AG04450 (cell line): ENCODE results near the gene TPX2. TPM values are rescaled to one million over a fixed set of nuclear protein-coding genes. Genes with fewer than 3 reads are reported as not detected.

Experiments used
- CTCF ChIA-PET: fragments of 300-600, 350-600 bp; formaldehyde crosslinking; extraction: SDS; loops from one replicate; lab custom pipeline; 2022; ENCODE audit warnings: antibody characterized with exemption, inconsistent platforms; lab: Charles Lee
- POLR2A ChIA-PET: fragments of 350-600 bp; formaldehyde crosslinking; extraction: SDS; loops from one replicate; lab custom pipeline; 2021; ENCODE audit warnings: antibody characterized with exemption, inconsistent platforms; lab: Yijun Ruan, JAX
- DNase-seq: peaks from one replicate; pipeline ENCODE4 v3.0.0-alpha.2; 2011; ENCODE audit warnings: low read depth, low spot score
- H3K27ac ChIP-seq: one replicate; pipeline ENCODE4 v1.5.1; 2012; ENCODE audit warnings: low read depth, low read length, control low read depth
- H3K27me3 ChIP-seq: one replicate; pipeline ENCODE4 v1.6.0; 2012; ENCODE audit warnings: low read length; ENCODE audit not compliant: control insufficient read depth, insufficient read depth
- H3K4me3 ChIP-seq: 2 replicates; pipeline ENCODE4 v1.5.1; 2011; ENCODE audit warnings: mild to moderate bottlenecking, low read depth, low read length, control low read depth
- H3K9me3 ChIP-seq: 2 replicates; pipeline ENCODE4 v1.5.1; 2012; ENCODE audit warnings: low read length; ENCODE audit not compliant: control insufficient read depth, insufficient read depth
- polyA plus RNA-seq: library from polyadenylated mRNA; depleted of rRNA; stranded (reverse); fragments of >200 nt; gene quantifications from 2 replicates; pipeline ENCODE4 v1.2.3, GENCODE V29; 2011
- TF ChIP-seq, protein P1 (sequence below): IDR thresholded peaks from 2 replicates; pipeline ENCODE4 v1.5.1; 2011; ENCODE audit warnings: low read depth, low read length, control low read depth, inconsistent platforms

The TPX2 gene
- polyA plus RNA-seq, 1 experiment: 24.4 TPM

DNA sequence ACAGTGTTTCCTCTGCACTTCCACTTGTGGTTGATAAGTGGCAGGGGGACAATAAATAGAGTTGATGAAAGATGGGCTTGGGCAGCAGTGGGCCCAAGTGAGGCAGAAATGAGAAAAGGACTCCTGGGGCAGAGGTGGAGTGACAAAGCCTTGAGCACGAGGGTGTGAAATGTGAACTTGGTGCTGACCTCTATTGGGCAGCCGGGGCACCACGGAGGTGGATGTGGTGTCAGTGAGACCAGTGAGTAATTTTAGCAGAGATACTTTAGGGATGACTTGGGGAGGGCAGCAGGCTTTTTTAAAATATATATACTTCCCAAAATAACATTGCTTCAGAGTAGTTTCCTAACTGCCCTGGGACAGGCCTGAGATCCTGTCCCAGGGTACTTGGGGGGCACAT lies 49.5 kb downstream of the TPX2 start:
- H3K27ac ChIP-seq: no peak overlapping the region
- H3K9me3 ChIP-seq: no peaks in the 10 kb centered on the region
- CTCF ChIA-PET: interaction anchor here (1.6 to 1.9 kb wide), 2 partner anchors 65 to 127 kb away, joined by 5 to 9 read pairs; no protein-coding TSS in a partner anchor
- no peaks in the 10 kb centered on the region for H3K27me3 ChIP-seq
- POLR2A ChIA-PET: no interaction called here
- no peak for DNase-seq
- no peak overlapping the region for H3K4me3 ChIP-seq
- TF ChIP-seq, protein P1, sequence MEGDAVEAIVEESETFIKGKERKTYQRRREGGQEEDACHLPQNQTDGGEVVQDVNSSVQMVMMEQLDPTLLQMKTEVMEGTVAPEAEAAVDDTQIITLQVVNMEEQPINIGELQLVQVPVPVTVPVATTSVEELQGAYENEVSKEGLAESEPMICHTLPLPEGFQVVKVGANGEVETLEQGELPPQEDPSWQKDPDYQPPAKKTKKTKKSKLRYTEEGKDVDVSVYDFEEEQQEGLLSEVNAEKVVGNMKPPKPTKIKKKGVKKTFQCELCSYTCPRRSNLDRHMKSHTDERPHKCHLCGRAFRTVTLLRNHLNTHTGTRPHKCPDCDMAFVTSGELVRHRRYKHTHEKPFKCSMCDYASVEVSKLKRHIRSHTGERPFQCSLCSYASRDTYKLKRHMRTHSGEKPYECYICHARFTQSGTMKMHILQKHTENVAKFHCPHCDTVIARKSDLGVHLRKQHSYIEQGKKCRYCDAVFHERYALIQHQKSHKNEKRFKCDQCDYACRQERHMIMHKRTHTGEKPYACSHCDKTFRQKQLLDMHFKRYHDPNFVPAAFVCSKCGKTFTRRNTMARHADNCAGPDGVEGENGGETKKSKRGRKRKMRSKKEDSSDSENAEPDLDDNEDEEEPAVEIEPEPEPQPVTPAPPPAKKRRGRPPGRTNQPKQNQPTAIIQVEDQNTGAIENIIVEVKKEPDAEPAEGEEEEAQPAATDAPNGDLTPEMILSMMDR: peak; percentile 19; the same call in 1 of the 2 replicates

DNA sequence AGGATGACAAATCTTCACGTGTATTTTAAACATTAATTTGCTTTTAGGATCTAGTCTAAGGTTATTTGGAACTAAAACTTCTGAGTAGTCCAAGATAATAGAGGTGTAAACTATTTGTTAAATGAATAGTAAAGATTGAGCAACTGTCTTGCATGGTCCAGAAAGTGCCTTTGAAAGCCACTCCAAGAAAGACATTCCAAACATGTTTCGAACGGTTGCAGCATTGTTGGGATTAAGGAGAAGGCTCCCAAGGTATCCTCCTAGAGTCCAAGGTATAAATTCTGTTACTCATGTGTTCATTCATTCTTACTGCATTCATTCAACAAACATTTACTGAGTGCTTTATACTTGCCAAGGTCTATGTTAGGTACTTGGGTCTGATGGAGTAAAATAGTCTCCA lies 51.3 kb downstream of the TPX2 start:
- ChIA-PET CTCF (interaction anchor here (1.9 kb wide), 1 partner anchor 67 kb away, joined by 9 read pairs; no protein-coding TSS in a partner anchor), POLR2A (no interaction called here)
- Histone ChIP-seq H3K27me3 (no peaks in the 10 kb centered on the region), H3K27ac (no peak overlapping the region), H3K4me3 (no peak overlapping the region), H3K9me3 (no peaks in the 10 kb centered on the region)
- no peak for DNase-seq
- TF ChIP-seq, protein P1: no peak

DNA sequence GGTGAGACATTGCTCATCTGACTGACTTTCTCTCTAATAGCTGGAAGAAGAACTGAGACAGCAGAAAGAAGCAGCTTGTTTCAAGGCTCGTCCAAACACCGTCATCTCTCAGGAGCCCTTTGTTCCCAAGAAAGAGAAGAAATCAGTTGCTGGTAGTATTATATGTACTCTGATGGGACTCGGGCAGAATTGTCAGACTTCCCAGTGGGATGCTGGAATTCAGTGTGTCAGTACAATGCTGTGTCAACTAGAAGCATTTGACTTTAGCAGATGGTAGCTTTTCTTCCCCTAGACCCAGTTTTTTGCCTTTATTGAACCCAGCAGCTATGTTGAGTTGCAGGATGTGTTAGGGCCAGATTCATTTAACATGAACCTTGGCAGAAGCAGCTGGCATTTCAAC lies 58.3 kb downstream of the TPX2 start:
- ChIA-PET CTCF (no interaction called here), POLR2A (no interaction called here)
- Histone ChIP-seq H3K9me3 (no peaks in the 10 kb centered on the region), H3K27me3 (no peaks in the 10 kb centered on the region), H3K4me3 (no peak overlapping the region), H3K27ac (no peak overlapping the region)
- no peak for DNase-seq
- TF ChIP-seq, protein P1: no peak

DNA sequence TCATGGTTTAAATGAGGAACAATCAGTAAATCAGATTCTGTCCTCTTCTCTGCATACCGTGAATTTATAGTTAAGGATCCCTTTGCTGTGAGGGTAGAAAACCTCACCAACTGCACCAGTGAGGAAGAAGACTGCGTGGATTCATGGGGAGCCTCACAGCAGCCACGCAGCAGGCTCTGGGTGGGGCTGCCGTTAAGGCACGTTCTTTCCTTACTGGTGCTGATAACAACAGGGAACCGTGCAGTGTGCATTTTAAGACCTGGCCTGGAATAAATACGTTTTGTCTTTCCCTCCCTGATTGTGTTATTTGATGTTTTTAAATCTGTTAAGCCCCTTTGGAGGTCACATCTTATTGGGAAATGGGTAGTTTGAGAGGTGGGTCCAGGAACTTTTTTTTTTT lies 62.4 kb downstream of the TPX2 start:
- ChIA-PET CTCF (no interaction called here), POLR2A (no interaction called here)
- H3K27ac ChIP-seq: no peak overlapping the region
- no peak overlapping the region for H3K4me3 ChIP-seq
- TF ChIP-seq, protein P1: no peak
- H3K9me3 ChIP-seq: no peaks in the 10 kb centered on the region
- no peak for DNase-seq
- H3K27me3 ChIP-seq: no peaks in the 10 kb centered on the region

DNA sequence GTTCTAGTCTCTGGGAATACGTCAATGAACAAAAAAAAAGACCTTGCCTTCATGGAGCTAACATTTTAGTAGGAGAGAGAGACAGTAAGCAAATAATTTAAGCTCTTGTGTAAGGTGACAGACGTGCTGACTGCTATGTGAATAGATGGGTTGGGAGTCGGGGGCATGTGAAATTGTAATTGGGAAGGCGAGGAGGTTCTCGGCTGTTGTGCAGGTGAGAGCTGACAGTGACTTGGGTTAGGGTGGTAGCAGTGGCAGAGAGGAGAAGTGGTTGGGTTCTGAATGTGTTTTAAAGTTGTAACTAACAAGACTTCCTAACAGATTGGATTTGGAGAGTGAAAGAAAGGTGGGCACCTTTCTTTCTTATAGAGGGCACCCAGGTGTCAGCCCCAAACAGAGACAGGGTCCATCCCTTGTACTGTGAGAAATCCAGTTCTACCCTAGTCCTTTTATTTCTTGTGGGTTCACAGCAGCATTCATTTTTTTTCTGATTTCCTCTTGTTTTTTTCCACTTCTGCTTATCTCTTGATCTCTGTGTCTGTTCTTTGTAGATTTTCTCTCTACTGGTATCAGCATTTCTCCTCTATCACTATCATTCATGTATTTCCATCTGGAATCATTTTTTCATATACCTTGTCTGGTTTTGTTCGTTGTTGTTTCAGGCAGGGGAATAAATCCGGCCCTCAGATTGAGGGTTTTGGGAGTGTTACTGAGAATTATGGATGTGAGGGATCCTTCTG lies 64.6 kb downstream of the TPX2 start:
- no peaks in the 10 kb centered on the region for H3K9me3 ChIP-seq
- H3K4me3 ChIP-seq: no peak overlapping the region
- POLR2A ChIA-PET: no interaction called here
- CTCF ChIA-PET: no interaction called here
- H3K27me3 ChIP-seq: no peaks in the 10 kb centered on the region
- no peak for DNase-seq
- no peak overlapping the region for H3K27ac ChIP-seq
- TF ChIP-seq, protein P1: no peak
